IMR-90 (cell line): Measurements from ENCODE around the gene CHST10.

Source experiments
- BHLHE40 ChIP-seq: fragments of 150-350 bp; IDR thresholded peaks from 2 replicates; pipeline ENCODE4 v1.6.1; 2016; ENCODE audit warnings: mild to moderate bottlenecking, low read depth, low read length
- CEBPB ChIP-seq: IDR thresholded peaks from 2 replicates; pipeline ENCODE4 v1.6.1; 2012; ENCODE audit warnings: low read depth, low read length, improper control_type of control experiment
- CHD1 ChIP-seq: IDR thresholded peaks from 2 replicates; pipeline ENCODE4 v1.6.1; 2012; ENCODE audit warnings: low read depth, low read length, improper control_type of control experiment
- CTCF ChIP-seq: conservative IDR thresholded peaks from 2 replicates; pipeline ENCODE4 v1.5.1; 2012; ENCODE audit warnings: mild to moderate bottlenecking, low read depth, low read length, improper control_type of control experiment
- MAFK ChIP-seq: IDR thresholded peaks from 2 replicates; pipeline ENCODE4 v1.6.1; 2012; ENCODE audit warnings: low read depth, low read length, improper control_type of control experiment
- MAZ ChIP-seq: IDR thresholded peaks from 2 replicates; pipeline ENCODE4 v1.6.1; 2012; ENCODE audit warnings: low read depth, mild to moderate bottlenecking, low read length, improper control_type of control experiment, moderate library complexity, borderline replicate concordance
- MXI1 ChIP-seq: IDR thresholded peaks from 2 replicates; pipeline ENCODE4 v1.6.1; 2012; ENCODE audit warnings: low read depth, mild to moderate bottlenecking, low read length, moderate library complexity, borderline replicate concordance
- POLR2A ChIP-seq: IDR thresholded peaks from 2 replicates; pipeline ENCODE4 v1.6.1; 2012; ENCODE audit warnings: mild to moderate bottlenecking, low read depth, low read length
- RAD21 ChIP-seq: IDR thresholded peaks from 2 replicates; pipeline ENCODE4 v1.6.1; 2012; ENCODE audit warnings: low read length, improper control_type of control experiment
- RCOR1 ChIP-seq: IDR thresholded peaks from 2 replicates; pipeline ENCODE4 v1.6.1; 2012; ENCODE audit warnings: mild to moderate bottlenecking, low read length, improper control_type of control experiment; ENCODE audit not compliant: insufficient replicate concordance
- USF2 ChIP-seq: fragments of 150-350 bp; IDR thresholded peaks from 2 replicates; pipeline ENCODE4 v1.6.1; 2017; ENCODE audit warnings: mild to moderate bottlenecking, antibody characterized with exemption, low read length, low read depth

- no peak for TF ChIP-seq POLR2A
- no peak for TF ChIP-seq RCOR1
- TF ChIP-seq CTCF, result no peak
- TF ChIP-seq CEBPB, result no peak
- TF ChIP-seq MAFK, result no peak
- no peak for TF ChIP-seq MXI1
- TF ChIP-seq USF2, result no peak
- no peak for TF ChIP-seq RAD21
- no peak for TF ChIP-seq MAZ
- no peak for TF ChIP-seq CHD1
- TF ChIP-seq BHLHE40, result no peak
Observed at GRCh38 chr2:100409975-100410647, 7.4 kb downstream of the CHST10 start.
